Measurements from ENCODE around the gene CAMTA1. TPM values are rescaled to one million over a fixed set of nuclear protein-coding genes. Genes with fewer than 3 reads are reported as not detected.

CAMTA1 gene
- total RNA-seq, 1 experiment from 2014 or later = 60.0 TPM

- no peaks in the 10 kb centered on the region for H3K36me3 Mint-ChIP-seq (ENCODE audit: insufficient read depth, unreplicated experiment)
- no peaks in the 10 kb centered on the region for H3K27me3 ChIP-seq (replicated peaks; ENCODE audit: control insufficient read depth, insufficient read depth, low read length)
- ChIA-PET CTCF (no interaction called here), POLR2A (no interaction called here)
- H3K4me1 ChIP-seq = peaks cover 10% of the 10 kb centered on the region
- H3K9me3 ChIP-seq = no peaks in the 10 kb centered on the region
- no peaks in the 10 kb centered on the region for H3K27me3 Mint-ChIP-seq (ENCODE audit: insufficient read depth, unreplicated experiment)
- DNase-seq = no peak
- intact Hi-C loops (cut with micrococcal nuclease; ENCODE audit: unreplicated experiment) = no loop called here
- H3K9me3 Mint-ChIP-seq (ENCODE audit: unreplicated experiment) = no peaks in the 10 kb centered on the region
- no TSS peak for BruUV-seq (replicated peaks)
- no peaks in the 10 kb centered on the region for H3K36me3 ChIP-seq (ENCODE audit: control insufficient read depth, insufficient read depth, low read length)
- H3K27ac Mint-ChIP-seq (ENCODE audit: unreplicated experiment) = no peak overlapping the region
- TF ChIP-seq, protein P1, sequence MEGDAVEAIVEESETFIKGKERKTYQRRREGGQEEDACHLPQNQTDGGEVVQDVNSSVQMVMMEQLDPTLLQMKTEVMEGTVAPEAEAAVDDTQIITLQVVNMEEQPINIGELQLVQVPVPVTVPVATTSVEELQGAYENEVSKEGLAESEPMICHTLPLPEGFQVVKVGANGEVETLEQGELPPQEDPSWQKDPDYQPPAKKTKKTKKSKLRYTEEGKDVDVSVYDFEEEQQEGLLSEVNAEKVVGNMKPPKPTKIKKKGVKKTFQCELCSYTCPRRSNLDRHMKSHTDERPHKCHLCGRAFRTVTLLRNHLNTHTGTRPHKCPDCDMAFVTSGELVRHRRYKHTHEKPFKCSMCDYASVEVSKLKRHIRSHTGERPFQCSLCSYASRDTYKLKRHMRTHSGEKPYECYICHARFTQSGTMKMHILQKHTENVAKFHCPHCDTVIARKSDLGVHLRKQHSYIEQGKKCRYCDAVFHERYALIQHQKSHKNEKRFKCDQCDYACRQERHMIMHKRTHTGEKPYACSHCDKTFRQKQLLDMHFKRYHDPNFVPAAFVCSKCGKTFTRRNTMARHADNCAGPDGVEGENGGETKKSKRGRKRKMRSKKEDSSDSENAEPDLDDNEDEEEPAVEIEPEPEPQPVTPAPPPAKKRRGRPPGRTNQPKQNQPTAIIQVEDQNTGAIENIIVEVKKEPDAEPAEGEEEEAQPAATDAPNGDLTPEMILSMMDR (IDR thresholded peaks at IDR 0.05; ENCODE audit: insufficient read depth in 1 of 2, low read depth in 1 of 2, low read length in 1 of 2, severe bottlenecking in 1 of 2, unreplicated experiment in 1 of 2) = no peak
- no peak overlapping the region for H3K4me3 ChIP-seq (ENCODE audit: low read depth, low read length)
- no peak overlapping the region for H3K4me3 Mint-ChIP-seq (ENCODE audit: unreplicated experiment)
- H3K4me1 Mint-ChIP-seq (ENCODE audit: low read depth, unreplicated experiment) = no peaks in the 10 kb centered on the region
Measured at GRCh38 chr1:7298749-7299151, 513.5 kb downstream of the CAMTA1 start.

GRCh38 chr1:7299329-7299799, 514.1 kb downstream of the CAMTA1 start:
- ChIA-PET POLR2A (no interaction called here), CTCF (no interaction called here)
- no peak for DNase-seq
- no peaks in the 10 kb centered on the region for H3K9me3 ChIP-seq
- H3K4me3 ChIP-seq (ENCODE audit: low read depth, low read length) = no peak overlapping the region
- no peaks in the 10 kb centered on the region for H3K36me3 ChIP-seq (ENCODE audit: control insufficient read depth, insufficient read depth, low read length)
- no peaks in the 10 kb centered on the region for H3K9me3 Mint-ChIP-seq (ENCODE audit: unreplicated experiment)
- no peak overlapping the region for H3K27ac Mint-ChIP-seq (ENCODE audit: unreplicated experiment)
- H3K36me3 Mint-ChIP-seq (ENCODE audit: insufficient read depth, unreplicated experiment) = no peaks in the 10 kb centered on the region
- TF ChIP-seq, protein P1 (IDR thresholded peaks at IDR 0.05; ENCODE audit: insufficient read depth in 1 of 2, low read depth in 1 of 2, low read length in 1 of 2, severe bottlenecking in 1 of 2, unreplicated experiment in 1 of 2) = no peak
- no peaks in the 10 kb centered on the region for H3K4me1 Mint-ChIP-seq (ENCODE audit: low read depth, unreplicated experiment)
- BruUV-seq (replicated peaks) = no TSS peak
- peaks cover 10% of the 10 kb centered on the region for H3K4me1 ChIP-seq
- no peaks in the 10 kb centered on the region for H3K27me3 ChIP-seq (replicated peaks; ENCODE audit: control insufficient read depth, insufficient read depth, low read length)
- no peaks in the 10 kb centered on the region for H3K27me3 Mint-ChIP-seq (ENCODE audit: insufficient read depth, unreplicated experiment)
- no peak overlapping the region for H3K4me3 Mint-ChIP-seq (ENCODE audit: unreplicated experiment)
- intact Hi-C loops (cut with micrococcal nuclease; ENCODE audit: unreplicated experiment) = no loop called here

GRCh38 chr1:7299994-7300393, 514.7 kb downstream of the CAMTA1 start:
- H3K9me3 Mint-ChIP-seq (ENCODE audit: unreplicated experiment) = no peaks in the 10 kb centered on the region
- Histone ChIP-seq H3K27me3 (replicated peaks; ENCODE audit: control insufficient read depth, insufficient read depth, low read length) (no peaks in the 10 kb centered on the region), H3K36me3 (ENCODE audit: control insufficient read depth, insufficient read depth, low read length) (no peaks in the 10 kb centered on the region), H3K4me1 (peaks cover 10% of the 10 kb centered on the region), H3K9me3 (no peaks in the 10 kb centered on the region), H3K4me3 (ENCODE audit: low read depth, low read length) (no peak overlapping the region)
- no peaks in the 10 kb centered on the region for H3K36me3 Mint-ChIP-seq (ENCODE audit: insufficient read depth, unreplicated experiment)
- H3K4me3 Mint-ChIP-seq (ENCODE audit: unreplicated experiment) = no peak overlapping the region
- TF ChIP-seq, protein P1 (IDR thresholded peaks at IDR 0.05; ENCODE audit: insufficient read depth in 1 of 2, low read depth in 1 of 2, low read length in 1 of 2, severe bottlenecking in 1 of 2, unreplicated experiment in 1 of 2) = no peak
- CTCF ChIA-PET = no interaction called here
- no peaks in the 10 kb centered on the region for H3K4me1 Mint-ChIP-seq (ENCODE audit: low read depth, unreplicated experiment)
- no TSS peak for BruUV-seq (replicated peaks)
- no peak overlapping the region for H3K27ac Mint-ChIP-seq (ENCODE audit: unreplicated experiment)
- no peaks in the 10 kb centered on the region for H3K27me3 Mint-ChIP-seq (ENCODE audit: insufficient read depth, unreplicated experiment)
- intact Hi-C loops (cut with micrococcal nuclease; ENCODE audit: unreplicated experiment) = no loop called here
- no peak for DNase-seq
- POLR2A ChIA-PET = no interaction called here
